ENCODE results near the gene AKAP8. TPM values are rescaled to one million over a fixed set of nuclear protein-coding genes. Genes with fewer than 3 reads are reported as not detected.
A peak's percentile ranks its signal among the peaks of the same experiment; 100 is the strongest.

AKAP8 gene
- total RNA-seq, 1 experiment from 2014 or later: 17.5 TPM

DNA sequence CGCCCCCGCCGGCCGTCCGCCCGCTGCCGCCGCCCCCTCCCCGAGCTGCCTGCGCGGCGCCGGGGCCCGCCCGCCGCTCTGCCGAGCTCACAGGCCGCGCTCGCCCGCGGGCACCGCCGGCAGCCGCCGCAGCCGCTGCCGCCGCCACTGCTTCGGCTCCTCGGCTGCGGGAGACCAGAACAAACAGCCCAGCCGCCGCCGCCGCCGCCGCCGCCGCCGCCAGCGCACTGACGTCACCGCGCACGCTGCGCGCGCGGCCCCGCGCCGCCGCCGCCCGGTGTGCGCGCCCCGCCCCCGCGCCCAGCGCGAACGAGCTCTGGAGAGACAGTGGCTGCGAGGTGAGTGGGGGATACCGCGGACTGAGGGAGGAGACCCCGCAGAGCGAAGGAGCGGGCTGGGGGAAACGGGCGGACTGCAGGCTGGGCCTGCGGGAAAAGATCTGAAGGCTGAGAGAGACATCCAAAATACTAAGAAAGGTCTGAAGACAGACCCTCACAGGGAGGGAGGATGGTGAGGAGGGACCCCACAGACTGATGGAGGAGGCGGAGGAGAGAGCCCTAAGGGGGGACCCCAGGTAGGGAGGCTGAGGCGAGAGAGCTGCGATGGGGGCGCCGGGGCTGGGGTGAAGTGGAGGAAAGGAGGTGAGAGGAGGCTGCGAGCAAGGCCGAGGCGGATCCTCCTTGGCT lies 47.1 kb downstream of the AKAP8 start, which contains the start of gene BRD4:
BRD4 (minus strand) TSS at position 229 of the 686 bp plus-strand sequence. CDS start 59,440 bp downstream, outside the sequence.
- DNase-seq (ENCODE audit: low spot score): peak; percentile 14

DNA sequence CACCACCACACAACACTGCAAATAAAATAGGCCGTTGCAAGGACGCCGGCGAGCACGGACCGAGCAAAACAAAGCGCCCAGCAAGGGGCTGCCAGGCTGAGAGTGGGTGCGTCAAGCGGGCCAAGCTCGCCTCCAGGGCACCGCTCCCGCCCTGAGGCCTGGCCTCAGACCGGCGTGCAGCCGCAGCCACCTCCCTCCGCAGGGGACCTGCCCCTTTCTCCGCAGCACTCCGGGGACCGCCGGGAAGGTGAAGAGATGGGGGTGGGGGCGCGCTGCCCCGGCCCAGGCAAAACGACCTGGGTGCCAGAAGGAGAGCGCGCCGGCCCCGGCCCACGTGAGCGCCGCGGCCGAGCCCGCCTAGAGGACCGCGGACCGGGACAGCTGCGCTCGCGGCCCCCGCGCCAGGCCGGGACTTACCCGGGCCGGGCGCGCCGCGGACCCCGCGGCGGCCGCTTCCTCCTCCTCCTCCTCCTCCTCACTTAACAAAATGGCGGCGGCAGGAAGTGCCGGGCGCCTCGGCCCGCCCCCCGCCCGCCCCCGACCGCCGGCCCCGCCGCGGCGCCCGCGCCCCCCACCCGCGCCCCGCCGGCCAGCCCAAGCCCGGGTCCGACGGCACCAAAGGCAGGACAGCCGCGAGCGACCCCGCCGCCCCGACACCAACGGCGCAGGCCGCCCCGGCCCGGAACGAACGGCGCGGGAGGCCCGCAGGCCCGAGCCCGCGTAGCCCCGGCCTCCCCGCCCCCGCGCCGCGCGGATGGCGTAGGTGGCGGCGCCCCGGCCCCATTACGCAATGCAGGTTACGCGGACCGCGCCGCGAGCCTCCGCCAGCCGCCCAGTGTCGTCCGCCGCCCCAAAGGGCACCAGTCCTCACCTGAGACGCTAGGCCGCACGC lies 47.9 kb downstream of the AKAP8 start:
- DNase-seq (ENCODE audit: low spot score): no peak

DNA sequence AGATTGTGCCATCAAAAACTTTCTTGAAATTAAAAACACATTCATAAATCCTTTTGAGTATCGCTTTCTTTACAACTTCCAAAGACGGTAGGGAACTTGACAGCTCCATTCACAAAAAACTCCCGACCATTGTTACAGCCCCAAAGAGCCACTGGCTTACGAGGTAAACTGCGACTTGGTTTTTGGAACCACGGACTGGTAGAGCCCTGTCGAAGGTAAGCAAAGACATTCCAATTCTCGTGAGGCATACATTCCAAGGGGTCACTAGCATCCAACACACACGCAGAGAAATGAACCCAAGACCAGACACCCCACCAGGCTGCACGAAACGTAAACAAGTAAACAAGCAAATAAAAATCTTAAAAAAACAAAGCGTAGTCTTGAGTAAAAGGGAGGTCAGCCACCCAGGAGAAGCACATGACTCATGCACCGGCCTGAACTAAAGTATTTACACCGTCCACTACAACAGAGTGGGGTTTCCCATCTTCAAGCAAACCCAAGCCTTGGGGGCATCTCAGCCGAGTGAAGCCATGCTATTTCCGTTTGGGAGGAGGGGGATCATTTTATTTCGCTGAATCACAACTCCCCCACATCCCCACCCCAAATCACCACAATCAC lies 48.7 kb downstream of the AKAP8 start:
- peak; percentile 71 for DNase-seq (ENCODE audit: low spot score)

DNA sequence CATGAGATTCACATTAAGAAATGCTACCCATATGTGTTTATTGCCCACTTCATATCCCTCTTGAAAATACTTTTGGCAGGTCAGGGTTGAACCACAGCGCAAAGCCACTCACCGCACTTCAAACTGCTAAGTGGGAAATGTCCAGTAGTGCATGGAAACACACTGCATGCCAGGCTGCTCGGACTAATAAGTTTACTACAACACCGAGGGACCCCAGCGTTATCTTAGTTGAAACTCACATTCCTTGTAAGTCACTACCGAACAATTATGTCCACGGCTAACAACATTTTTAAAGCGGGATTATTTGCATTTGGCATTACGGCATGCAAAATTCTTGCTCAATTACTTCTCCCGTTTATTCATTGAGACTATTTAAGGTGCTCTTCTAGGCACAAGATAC lies 51.3 kb downstream of the AKAP8 start:
- DNase-seq (ENCODE audit: low spot score): no peak

DNA sequence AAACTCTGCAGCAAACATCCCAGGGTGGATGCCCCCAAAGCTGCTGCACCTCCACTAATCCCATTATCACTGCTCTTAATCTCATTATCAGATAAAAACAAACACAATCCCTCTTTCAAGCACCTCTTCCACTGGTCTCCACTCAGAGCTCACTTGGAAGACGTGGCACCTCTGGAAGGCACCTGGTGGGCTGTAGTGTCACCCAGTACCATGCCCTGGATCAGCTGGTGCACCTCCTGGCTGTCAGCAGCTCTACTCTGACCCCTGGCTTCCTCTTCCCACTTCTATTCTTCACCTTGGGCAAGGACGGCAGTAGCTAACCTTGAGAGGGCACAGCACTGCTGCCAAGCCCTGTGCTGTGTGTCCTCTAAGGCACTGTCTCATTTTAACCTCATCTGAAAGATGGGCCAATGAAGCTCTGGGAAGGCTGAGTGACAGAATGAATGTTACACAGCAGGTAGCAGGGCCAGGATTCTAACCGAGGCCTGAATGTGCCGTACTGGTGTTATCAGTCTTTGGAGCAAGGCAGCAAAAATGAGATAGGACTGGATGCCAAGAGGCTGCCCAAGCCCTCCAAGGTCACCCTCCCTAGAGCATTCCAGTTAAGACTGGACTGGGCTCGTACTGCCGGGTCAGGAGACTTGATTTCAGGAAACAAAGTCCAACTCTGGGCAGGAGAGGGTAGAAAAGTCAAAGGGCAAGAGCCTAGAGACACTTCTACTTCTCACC lies 54.6 kb downstream of the AKAP8 start:
- no peak for DNase-seq (ENCODE audit: low spot score)

DNA sequence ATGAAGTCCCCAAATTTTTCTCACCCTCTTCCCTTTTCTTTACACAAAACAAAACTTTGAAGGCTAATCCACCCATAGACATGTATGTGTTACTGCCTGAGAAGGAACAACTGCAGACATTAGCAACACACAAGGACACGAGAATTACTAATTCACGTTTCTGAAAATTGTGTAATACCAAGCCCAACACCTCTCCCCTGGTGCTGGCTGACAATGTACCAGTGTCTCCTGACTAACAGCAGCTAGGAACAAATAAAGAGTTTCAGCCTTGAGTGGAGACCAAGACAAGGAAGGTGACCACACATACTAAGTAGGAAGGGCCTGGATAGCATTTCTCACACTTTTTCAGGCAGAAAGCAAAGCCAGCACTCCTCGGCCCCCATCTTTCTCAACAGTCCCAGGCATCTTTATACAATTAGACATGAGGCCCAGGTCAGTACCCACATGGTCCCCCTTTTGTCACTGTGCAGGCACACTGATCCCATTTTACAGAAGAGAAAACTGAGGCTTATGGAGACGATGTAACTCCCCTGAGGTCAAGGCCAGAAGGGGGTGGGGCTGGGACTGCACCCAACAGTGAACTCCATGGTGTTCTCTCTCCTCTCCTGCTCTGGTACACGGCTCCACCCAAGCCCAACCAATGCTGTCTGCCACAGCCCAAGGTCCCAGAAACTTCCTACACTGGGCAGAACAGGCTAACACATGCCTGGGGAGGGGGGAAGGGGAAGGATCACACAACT lies 55.9 kb downstream of the AKAP8 start:
- no peak for DNase-seq (ENCODE audit: low spot score)

DNA sequence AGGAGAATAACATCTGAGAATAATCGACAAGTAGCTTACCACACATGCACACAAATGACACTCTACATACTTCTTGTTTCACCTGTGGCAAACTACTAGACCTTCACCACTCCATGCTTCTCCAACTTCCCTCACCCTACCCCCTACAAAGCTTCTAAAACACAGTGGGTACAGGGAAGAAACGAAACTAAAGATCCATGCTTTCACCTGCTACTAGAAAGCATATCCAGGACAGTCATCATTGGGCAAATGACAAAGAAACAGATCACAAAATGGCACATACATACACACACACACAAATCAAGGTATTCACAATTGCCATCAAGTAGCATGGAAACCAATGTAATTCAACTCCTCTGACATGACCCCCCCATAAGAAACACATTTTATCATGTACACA lies 57.8 kb downstream of the AKAP8 start:
- no peak for DNase-seq (ENCODE audit: low spot score)

DNA sequence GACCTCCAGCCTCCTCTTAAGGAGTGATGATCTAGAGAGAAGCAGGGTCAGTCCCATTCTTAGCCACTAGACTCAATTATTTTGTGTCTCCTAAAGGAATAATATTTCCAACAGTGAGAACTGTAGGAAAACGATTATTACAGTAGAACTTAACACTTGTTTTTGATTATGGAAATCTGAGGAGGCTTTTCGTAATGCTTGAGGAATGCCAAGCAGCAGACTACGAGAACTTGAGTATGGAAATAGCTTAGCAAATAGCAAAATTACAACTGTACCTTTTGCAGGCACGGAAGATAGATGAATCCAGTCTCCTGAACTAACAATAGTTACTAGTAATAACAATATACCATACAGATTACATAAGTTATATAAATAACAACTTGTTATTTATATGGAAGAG lies 59.5 kb downstream of the AKAP8 start:
- DNase-seq (ENCODE audit: low spot score): no peak

DNA sequence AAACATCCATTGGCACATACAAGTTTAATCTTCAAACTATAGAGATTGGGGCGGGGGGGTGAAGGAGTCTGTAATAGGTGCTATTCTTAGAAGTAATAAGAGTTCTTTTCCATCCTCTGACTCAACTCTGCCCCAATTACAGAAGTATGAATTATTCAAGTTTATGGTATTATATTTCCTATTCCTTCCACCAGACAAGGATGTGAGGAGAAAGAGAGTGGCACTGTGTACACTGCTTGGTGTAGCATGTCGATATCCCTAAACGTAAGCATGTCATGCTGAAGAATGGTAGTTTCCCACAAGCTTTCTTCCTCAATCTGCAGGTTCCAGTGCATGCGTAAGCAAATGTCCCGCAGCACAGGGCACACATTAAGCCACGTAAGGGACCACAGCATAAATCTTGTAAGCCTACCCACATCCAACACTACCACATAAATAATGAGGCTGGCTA lies 61.3 kb downstream of the AKAP8 start:
- DNase-seq (ENCODE audit: low spot score): no peak

DNA sequence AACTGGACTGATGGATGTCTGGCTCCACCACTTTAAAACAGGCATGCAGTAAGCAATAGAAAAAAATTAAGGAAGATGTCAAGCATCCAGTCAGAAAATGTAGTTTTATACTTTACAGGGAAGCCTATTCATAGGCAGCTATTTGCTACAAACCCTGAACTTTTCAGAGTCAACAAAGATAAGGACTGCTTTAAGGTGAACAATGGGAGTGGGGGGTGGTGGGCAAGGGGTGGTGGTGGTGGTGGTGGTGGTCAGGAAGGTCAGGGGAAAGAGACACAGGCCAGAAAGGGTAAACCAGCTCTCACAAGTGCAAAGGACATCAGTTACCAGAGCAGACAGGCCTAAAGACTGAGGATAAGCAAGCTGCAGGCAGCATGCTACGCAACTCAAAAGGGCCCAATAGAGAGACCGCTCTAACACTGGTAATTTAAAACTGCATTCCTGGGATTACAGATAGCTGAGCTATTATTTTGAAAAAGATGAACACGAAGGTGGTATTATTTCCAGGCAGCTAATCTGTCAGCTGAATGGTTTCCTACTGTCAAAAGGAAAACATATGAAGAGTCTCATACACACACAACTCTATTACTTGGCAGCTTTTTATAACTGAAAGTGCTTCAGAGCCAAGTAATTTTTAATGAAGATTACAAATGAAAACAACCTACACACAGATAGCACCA lies 62.1 kb downstream of the AKAP8 start:
- DNase-seq (ENCODE audit: low spot score): no peak

DNA sequence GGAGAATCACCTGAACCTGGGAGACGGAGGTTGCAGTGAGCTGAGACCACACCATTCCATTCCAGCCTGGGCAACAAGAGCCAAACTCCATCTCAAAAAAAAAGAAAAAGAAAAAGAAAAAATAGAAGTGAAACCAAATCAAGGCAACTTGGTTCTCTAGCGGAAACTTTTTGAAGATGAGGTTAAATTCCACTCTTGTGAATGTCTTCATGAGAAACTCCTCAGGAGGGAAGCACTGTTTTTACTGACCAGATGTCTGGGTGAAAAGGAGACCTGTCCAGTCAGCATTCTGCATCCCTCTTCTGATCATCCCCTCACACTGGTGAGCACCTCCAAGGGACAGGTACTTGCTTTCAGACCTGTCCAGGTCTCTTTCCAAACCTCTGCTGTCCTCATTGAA lies 63.1 kb downstream of the AKAP8 start:
- no peak for DNase-seq (ENCODE audit: low spot score)

DNA sequence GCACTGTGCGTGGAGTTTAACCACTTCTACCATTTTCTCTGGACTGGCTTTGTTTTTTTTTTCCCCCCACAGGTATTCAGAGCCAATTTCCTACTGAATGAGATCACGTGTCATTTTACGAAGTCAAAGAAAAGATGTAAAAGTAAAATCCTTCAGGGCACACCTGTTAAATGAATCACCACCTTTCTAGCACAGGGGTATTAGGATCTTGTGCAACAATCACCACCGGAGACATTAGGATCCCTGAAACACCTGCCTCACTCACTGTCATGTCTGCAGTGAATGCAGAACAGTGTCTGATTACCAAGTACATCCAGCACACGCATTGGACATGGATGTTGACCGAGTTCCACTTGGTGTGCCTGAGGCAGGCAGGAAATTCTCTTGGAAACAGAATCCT lies 64.5 kb downstream of the AKAP8 start:
- DNase-seq (ENCODE audit: low spot score): no peak

DNA sequence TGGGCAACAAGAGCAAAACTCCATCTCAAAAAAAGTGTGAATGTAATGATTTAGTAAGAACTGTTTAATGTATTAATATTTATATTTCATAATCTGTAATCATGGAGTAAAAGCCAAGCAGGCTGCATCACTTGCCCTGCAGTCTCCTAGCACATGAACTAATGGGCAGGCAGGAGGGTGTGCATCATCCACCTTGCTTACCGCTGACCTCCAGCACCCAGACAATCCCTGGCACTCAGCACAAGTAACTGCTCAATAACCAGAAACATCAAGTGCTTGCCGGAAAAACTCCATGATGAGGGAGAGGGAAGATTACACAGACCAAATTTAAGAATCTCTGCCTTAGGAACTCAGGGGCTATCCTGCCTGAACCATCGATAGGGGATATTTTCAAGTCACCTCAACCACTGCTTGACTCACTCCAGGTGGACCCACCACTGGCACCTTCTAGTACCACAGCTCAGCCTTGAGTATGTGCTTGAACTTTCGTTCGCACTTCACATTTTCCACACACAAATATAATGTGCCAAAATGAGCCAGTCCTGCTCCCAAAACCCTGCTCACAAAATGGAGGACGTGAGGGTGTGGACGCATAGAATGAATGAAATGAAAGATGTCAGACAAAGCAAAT lies 65.8 kb downstream of the AKAP8 start:
- DNase-seq (ENCODE audit: low spot score): no peak

DNA sequence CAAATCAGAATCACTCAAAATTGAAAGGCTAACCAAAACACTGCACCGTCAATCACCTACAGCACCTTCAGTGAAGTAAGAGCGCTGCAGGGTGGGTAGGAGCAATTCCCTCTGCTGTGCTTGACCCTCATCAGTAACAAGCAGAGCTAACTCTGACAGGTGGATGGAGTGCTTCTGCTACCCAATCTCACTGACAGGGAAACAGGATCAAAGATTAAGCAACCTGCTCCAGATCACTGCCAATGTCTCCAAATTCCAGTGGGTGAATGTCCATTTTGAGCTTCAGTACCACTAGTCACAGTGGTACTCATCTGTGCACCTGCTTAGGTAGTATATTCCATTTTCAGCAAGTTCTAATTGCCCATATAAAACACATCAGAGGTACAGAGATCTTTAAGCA lies 72.4 kb downstream of the AKAP8 start:
- DNase-seq (ENCODE audit: low spot score): no peak

DNA sequence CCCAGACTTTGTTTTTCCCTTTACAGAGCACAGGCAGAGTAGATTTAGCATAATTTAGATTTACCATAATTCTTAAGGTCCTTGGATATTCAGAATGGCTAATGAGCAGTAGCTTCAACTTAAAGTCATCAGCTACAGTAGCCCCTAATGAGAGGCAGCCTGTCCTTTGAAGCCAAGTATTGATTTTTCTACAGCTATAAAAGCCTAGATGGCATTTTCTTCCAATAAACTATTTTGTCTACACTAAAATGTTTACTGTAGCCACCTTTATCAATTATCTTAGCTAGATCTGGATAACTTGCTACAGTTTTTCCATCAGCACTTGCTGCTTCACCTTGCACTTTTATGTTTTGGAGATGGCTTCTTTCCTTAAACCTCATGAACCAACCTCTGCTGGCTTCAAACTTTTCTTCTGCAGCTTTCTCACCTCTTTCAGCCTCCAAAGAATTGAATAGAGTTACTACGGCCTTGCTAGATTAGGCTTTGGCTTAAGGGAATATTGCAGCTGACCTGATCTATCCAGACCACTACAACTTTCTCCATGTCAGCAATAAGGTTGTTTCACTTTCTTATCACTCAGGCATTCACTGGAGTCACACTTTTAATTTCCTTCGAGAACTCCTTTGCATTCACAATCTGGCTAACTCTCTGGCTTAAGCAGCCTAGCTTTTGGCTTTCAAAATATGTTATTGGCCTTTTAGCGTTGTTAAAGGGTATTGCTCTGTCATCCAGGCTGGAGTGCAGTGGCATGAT lies 73.8 kb downstream of the AKAP8 start:
- DNase-seq (ENCODE audit: low spot score): no peak

DNA sequence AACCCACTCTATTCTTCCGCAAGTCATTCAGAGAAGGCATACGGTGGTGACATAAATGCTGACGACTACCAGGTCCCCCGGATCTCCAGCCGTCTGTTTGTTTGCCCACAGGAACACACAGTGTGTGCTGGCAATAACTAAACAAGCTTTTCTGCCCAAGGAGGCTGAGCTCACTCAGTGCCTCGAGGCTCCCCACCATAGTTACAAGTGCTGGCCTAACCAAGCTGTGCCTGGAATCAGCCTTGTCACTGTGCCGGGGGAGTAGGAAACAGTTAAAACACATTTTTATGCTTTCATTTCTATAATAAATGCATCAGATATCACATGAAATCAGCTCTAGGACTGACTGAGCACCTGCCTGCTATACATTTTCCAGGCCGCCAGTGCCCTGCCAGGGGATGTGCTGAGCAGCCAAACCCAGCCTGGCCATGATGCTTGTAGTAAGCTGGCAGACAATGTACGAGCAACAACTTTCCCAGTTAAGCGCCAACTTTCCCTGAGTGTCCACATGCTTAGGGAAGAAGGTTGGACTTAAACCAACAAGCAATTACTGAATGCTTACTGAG lies 75.4 kb downstream of the AKAP8 start:
- no peak for DNase-seq (ENCODE audit: low spot score)

All from A172 (cell line).